Tibial nerve (tissue), 4 donors: ENCODE data around the gene OLFML3.

Source experiments
- EP300 ChIP-seq, 2 donors: sonication (generic); formaldehyde crosslinking; IDR thresholded peaks; one replicate each; pipeline ENCODE4 v1.6.1; 2017; ENCODE audit warnings: antibody characterized with exemption in 2 of 2, mild to moderate bottlenecking in 1 of 2
- POLR2A ChIP-seq, 2 donors: fragments of 450-650 bp; IDR thresholded peaks; one replicate each; pipeline ENCODE4 v1.6.1; 2017; ENCODE audit warnings: antibody characterized with exemption in 2 of 2, mild to moderate bottlenecking in 2 of 2, moderate library complexity in 2 of 2
- TF ChIP-seq, protein P1 (sequence below), 5 experiments: fragments of 200-600 bp in 3 of 5; fragments of 450-650 bp in 2 of 5; sonication (generic) in 3 of 5; IDR thresholded peaks; one replicate each; pipeline ENCODE4 v1.5.1; 2016 to 2019; ENCODE audit warnings: antibody characterized with exemption in 5 of 5, mild to moderate bottlenecking in 3 of 5, moderate library complexity in 2 of 5

DNA sequence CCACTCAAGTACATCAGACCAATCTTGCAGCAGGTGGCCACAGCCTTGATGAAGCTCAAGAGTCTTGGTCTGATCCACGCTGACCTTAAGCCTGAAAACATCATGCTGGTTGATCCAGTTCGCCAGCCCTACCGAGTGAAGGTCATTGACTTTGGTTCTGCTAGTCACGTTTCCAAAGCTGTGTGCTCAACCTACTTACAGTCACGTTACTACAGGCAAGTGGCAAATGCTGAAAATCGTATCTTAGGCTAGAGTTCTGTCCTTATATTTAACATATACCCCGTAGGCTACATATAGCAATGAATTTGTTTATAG, 38.1 kb upstream of the OLFML3 start:
- no peak for TF ChIP-seq POLR2A (IDR thresholded peaks at IDR 0.05)
- TF ChIP-seq, protein P1, sequence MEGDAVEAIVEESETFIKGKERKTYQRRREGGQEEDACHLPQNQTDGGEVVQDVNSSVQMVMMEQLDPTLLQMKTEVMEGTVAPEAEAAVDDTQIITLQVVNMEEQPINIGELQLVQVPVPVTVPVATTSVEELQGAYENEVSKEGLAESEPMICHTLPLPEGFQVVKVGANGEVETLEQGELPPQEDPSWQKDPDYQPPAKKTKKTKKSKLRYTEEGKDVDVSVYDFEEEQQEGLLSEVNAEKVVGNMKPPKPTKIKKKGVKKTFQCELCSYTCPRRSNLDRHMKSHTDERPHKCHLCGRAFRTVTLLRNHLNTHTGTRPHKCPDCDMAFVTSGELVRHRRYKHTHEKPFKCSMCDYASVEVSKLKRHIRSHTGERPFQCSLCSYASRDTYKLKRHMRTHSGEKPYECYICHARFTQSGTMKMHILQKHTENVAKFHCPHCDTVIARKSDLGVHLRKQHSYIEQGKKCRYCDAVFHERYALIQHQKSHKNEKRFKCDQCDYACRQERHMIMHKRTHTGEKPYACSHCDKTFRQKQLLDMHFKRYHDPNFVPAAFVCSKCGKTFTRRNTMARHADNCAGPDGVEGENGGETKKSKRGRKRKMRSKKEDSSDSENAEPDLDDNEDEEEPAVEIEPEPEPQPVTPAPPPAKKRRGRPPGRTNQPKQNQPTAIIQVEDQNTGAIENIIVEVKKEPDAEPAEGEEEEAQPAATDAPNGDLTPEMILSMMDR (IDR thresholded peaks at IDR 0.05) = no peak
- TF ChIP-seq EP300 (IDR thresholded peaks at IDR 0.05) = no peak
